Measurements from ENCODE around the gene TLL1.

The TLL1 gene

GRCh38 chr4:166066936-166067335, 193.9 kb downstream of the TLL1 start:
- DNase-seq: no peak

GRCh38 chr4:166067915-166068314, 194.9 kb downstream of the TLL1 start:
- no peak for DNase-seq

DNA sequence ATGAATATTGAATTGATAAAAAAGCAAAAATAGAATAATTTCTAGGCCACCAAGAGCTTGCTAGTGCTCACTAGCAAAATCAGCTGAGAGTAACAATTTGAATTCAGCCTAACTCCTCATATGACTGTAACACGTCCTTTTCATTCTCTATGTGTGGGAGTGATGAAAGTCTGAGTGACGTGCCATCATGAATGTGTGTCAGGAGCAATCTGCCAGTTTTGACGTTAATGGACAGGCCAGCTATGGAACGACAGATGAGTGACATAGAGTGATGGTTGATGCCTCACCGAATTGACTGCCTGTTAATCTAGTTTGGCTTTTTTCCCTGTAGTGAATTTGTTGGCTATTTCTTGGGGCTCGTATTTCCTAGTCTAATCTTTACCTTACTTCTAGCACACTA, 200.7 kb downstream of the TLL1 start:
- no peak for DNase-seq

GRCh38 chr4:166075599-166075998, 202.6 kb downstream of the TLL1 start:
- DNase-seq: no peak

DNA sequence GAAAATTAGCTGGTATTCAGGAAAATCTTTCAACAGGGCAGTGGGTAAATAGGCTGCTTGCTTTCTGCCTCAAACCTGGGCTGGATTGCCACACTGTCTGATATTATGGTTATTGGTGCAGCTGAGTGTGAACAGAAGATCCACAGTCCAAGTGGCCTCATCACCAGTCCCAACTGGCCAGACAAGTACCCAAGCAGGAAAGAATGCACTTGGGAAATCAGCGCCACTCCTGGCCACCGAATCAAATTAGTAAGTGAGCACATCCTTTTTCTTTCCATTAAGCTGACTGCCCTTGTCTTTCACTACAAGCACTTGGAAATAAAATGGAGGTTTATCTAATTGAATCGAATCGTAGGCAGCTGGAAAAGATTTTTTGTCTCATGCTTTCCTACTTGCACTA, 204.7 kb downstream of the TLL1 start:
- no peak for DNase-seq

DNA sequence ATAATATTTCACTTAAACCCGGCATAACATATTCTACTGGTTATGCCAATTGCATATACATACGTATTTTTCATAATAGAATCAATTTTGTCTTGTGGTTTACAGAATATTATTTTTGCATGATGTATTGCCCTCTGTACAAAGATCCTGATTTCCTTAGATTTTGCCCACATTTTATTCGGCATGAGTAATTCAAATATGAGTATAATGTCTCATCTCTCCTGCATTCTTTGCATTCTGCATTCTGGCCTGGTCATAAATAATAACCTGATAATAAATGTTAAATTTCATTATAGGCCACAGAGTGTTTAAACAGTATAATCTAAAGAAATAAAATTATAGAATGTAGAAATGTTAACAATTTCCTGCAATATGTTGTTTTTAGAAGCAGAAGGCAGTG, 205.3 kb downstream of the TLL1 start:
- DNase-seq: no peak

DNA sequence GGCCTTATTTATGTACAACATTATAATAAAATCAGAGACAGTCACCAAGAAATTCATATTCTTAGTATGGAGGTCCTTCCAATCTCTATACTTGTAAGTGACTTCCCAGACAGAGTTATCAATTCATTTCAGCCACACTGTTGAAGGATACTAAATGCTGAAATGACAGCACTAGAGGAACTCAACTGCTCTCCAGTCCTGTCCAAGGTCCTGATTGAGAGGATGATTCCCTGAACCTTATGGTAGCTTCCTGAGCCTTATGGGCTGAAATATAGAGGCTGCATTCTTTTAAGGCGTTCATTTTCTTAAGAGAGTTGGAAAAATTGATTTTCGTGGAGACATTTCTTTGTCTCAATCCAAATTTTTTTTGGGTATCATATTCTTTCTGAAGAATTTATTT, 205.9 kb downstream of the TLL1 start:
- DNase-seq: no peak

DNA sequence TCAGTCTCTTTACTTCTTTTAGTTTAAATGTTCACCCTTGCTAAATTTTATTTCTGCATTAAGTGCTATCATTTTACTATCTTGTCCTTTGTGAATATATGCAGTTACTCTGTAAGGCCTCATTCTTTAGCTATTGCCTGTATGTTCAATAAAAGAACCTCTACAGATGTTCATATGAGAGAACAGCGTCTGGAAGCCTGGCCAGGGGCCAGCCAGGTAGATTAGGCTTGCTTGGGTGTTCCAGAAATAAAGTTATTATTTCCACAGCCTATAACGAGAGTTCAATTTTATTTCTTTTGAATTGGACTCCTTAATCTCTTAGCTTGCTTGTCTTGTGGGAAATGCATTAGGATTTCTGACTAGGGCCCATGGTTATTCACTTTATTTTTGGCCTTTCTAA, 214.5 kb downstream of the TLL1 start:
- no peak for DNase-seq

GRCh38 chr4:166088576-166088975, 215.5 kb downstream of the TLL1 start:
- no peak for DNase-seq

DNA sequence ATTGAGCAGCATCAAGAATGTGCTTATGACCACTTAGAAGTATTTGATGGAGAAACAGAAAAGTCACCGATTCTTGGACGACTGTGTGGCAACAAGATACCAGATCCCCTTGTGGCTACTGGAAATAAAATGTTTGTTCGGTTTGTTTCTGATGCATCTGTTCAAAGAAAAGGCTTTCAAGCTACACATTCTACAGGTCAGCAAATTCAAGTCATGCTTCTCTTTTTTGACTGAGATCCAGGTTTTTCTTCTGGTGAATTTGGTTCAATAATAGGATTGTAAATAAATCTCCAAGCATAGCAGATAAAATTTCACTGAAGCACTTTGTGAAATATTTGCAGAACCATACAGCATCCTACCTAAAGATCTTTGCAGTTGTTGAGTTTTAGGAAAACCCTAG, 218.1 kb downstream of the TLL1 start:
- no peak for DNase-seq

- no peak for DNase-seq
Measured at GRCh38 chr4:166091912-166092510, 219.0 kb downstream of the TLL1 start.

DNA sequence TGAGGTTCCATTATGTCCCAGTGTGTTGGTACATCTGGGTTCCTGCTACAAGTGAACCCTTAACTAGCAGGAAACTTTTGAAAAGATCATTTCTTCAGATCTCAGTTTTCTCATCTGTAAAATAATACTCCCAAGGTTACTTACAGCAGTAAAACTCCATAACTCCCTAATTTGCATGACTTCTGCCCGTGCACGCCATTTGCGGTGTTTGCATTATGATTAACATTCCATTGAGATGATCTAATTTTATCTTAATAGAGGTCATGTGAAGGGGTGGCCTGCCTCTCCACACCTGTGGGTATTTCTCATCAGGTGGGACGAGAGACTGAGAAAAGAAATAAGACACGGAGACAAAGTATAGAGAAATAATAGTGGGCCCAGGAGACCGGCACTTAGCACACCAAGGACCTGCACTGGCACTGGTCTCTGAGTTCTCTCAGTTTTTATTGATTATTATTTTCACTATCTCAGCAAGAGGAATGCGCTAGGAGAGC, 219.8 kb downstream of the TLL1 start:
- DNase-seq: no peak

GRCh38 chr4:166104623-166105022, 231.6 kb downstream of the TLL1 start:
- DNase-seq: no peak

- DNase-seq: no peak
Measured at GRCh38 chr4:166121897-166122296, 248.9 kb downstream of the TLL1 start.

GRCh38 chr4:166123546-166123945, 250.5 kb downstream of the TLL1 start:
- DNase-seq: no peak

- DNase-seq: no peak
Measured at GRCh38 chr4:166128403-166128802, 255.4 kb downstream of the TLL1 start.

DNA sequence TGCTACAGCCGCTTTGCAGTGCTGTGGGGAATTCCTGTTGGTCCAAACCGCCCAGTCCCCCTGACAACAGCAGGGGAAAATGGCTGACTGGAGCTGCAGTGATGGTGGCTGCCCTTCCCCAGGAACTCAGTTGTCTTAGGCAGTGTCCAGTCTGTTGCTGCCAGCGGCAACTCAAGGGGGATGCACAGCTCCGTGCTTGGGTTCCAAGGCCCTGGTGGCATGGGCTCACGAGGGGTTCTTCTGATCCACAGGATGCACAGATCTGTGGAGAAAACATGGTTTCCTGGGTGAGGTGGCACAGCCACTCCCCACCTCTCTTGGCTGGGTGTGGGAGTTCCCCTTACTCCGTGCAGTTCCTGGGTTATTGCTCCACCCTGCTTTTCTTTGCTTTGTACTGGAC, 261.2 kb downstream of the TLL1 start:
- no peak for DNase-seq

- no peak for DNase-seq
Measured at GRCh38 chr4:166140951-166141350, 267.9 kb downstream of the TLL1 start.

- no peak for DNase-seq
Measured at GRCh38 chr4:166143227-166143626, 270.2 kb downstream of the TLL1 start.

DNA sequence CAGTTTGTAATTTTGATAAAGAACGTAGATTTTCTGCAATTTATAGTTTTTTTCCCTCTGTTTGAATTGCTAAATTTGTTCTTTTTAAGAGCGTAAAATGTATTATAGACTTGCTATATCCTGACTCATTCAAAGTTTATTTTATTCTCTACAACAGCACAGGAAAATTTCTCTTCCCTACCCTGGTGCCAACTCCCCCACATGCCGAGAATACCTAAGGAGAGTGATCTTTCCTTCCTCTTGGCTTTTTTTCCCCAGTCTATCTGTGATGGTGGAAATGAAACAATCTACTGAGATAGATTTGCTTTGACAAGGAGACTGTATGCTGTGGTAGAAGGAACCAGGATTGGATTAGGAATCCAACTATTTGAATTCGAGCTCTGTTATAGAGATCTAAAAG, 271.6 kb downstream of the TLL1 start:
- DNase-seq: no peak

GRCh38 chr4:166146806-166147540, 273.9 kb downstream of the TLL1 start:
- DNase-seq: no peak
